ENCODE data around the gene SYK.
"Not testable (repeated sequence)": the region's sequence is repeated elsewhere in the genome, so short reads cannot be mapped to it uniquely, and the experiment has no call there.

DNA sequence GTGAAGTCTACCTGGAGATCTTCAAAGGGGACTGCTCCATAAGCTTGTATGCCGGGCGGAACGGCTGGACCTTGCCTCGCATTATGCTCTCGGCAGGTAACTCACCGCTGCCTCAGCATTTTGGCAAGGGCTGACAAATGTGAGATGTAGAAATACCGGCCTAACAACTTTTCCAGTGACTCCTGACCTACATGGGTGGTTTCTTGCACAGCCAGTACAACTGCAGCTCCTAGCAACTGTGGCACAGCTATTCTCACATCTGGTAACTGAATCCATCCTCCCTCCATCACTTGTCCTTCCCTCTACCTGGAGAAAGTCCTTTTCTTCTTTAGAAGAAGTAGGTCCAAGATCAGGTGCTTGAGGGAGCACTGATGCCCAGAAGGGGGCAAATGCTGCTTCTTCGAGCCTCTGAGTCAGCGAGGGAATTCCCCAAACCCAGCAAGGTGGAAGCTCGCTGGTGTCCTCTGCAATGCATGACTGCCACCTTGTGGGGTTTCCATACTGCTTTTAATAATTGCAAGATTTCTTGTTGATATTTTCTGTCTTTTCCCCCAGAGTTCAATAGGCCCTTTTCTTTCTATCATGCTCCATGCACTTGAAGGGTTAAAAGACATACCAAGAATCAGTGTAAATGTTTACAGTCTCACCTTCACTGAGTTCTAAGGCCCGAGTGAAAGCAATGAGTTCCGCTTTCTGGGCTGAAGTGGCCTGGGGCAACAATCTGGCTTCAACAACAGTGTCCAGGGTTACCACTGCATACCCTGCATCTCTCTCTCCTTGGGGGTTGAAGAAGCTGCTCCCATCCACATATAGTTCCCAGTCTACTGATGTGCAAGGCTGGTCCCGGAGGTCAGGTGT is 45.9 kb upstream of the SYK start:
- TF ChIP-seq, protein P1, sequence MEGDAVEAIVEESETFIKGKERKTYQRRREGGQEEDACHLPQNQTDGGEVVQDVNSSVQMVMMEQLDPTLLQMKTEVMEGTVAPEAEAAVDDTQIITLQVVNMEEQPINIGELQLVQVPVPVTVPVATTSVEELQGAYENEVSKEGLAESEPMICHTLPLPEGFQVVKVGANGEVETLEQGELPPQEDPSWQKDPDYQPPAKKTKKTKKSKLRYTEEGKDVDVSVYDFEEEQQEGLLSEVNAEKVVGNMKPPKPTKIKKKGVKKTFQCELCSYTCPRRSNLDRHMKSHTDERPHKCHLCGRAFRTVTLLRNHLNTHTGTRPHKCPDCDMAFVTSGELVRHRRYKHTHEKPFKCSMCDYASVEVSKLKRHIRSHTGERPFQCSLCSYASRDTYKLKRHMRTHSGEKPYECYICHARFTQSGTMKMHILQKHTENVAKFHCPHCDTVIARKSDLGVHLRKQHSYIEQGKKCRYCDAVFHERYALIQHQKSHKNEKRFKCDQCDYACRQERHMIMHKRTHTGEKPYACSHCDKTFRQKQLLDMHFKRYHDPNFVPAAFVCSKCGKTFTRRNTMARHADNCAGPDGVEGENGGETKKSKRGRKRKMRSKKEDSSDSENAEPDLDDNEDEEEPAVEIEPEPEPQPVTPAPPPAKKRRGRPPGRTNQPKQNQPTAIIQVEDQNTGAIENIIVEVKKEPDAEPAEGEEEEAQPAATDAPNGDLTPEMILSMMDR (IDR thresholded peaks at IDR 0.05 in 2 of 3, conservative IDR thresholded peaks at IDR 0.05 in 1 of 3; ENCODE audit: borderline replicate concordance in 1 of 3, insufficient read depth in 1 of 3, low read depth in 2 of 3, low read length in 2 of 3): peak; percentile 6 to 72 (median 56); a peak in 5 of 6 replicates
- not testable (repeated sequence) for TF ChIP-seq SP1 (IDR thresholded peaks at IDR 0.05; ENCODE audit: low read depth); POLR2A (IDR thresholded peaks at IDR 0.05; ENCODE audit: borderline replicate concordance, extremely low read depth, insufficient read depth, insufficient read length); EZH2phosphoT487 (IDR thresholded peaks at IDR 0.05; ENCODE audit: borderline replicate concordance); EZH2 (IDR thresholded peaks at IDR 0.05); ZNF274 (IDR thresholded peaks at IDR 0.05; ENCODE audit: low read depth, low read length); JUND (IDR thresholded peaks at IDR 0.05)
- peak; percentile 77 for TF ChIP-seq RAD21 (IDR thresholded peaks at IDR 0.05; ENCODE audit: low read depth)
- TF ChIP-seq, protein P2, sequence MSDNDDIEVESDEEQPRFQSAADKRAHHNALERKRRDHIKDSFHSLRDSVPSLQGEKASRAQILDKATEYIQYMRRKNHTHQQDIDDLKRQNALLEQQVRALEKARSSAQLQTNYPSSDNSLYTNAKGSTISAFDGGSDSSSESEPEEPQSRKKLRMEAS (IDR thresholded peaks at IDR 0.05): not testable (repeated sequence)
- TF ChIP-seq, protein P3, sequence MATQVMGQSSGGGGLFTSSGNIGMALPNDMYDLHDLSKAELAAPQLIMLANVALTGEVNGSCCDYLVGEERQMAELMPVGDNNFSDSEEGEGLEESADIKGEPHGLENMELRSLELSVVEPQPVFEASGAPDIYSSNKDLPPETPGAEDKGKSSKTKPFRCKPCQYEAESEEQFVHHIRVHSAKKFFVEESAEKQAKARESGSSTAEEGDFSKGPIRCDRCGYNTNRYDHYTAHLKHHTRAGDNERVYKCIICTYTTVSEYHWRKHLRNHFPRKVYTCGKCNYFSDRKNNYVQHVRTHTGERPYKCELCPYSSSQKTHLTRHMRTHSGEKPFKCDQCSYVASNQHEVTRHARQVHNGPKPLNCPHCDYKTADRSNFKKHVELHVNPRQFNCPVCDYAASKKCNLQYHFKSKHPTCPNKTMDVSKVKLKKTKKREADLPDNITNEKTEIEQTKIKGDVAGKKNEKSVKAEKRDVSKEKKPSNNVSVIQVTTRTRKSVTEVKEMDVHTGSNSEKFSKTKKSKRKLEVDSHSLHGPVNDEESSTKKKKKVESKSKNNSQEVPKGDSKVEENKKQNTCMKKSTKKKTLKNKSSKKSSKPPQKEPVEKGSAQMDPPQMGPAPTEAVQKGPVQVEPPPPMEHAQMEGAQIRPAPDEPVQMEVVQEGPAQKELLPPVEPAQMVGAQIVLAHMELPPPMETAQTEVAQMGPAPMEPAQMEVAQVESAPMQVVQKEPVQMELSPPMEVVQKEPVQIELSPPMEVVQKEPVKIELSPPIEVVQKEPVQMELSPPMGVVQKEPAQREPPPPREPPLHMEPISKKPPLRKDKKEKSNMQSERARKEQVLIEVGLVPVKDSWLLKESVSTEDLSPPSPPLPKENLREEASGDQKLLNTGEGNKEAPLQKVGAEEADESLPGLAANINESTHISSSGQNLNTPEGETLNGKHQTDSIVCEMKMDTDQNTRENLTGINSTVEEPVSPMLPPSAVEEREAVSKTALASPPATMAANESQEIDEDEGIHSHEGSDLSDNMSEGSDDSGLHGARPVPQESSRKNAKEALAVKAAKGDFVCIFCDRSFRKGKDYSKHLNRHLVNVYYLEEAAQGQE (IDR thresholded peaks at IDR 0.05; ENCODE audit: low read depth): not testable (repeated sequence)

Data from HCT116 (cell line).